Activated CD4-positive, alpha-beta memory T cell treated with anti-CD3 and anti-CD28 coated beads, Interleukin-2, amount 10 ng/mL, durations not matched to agents 7 days and 5 days (primary cell): ENCODE measurements around the gene LONP2. TPM values are rescaled to one million over a fixed set of nuclear protein-coding genes. Genes with fewer than 3 reads are reported as not detected.

ENCODE experiments used
- CTCF ChIA-PET: fragments of 350-600 bp; sonication (Branson Sonifier 250); formaldehyde crosslinking; loops from one replicate; lab custom pipeline; 2021; ENCODE audit warnings: antibody characterized with exemption, inconsistent platforms; lab: Charles Lee
- POLR2A ChIA-PET: fragments of 350-600 bp; sonication (Branson Sonifier 250); formaldehyde crosslinking; loops from one replicate; lab custom pipeline; 2021; ENCODE audit warnings: antibody characterized with exemption; lab: Charles Lee
- DNase-seq: peaks from one replicate; pipeline ENCODE4 v3.0.0-alpha.2; 2020
- H3K27ac Mint-ChIP-seq: one replicate; pipeline ENCODE4 v1.8.0; 2021; ENCODE audit warnings: mild to moderate bottlenecking, mixed read lengths
- H3K27me3 Mint-ChIP-seq: one replicate; pipeline ENCODE4 v1.8.0; 2021; ENCODE audit warnings: mixed read lengths
- H3K36me3 Mint-ChIP-seq: one replicate; pipeline ENCODE4 v1.8.0; 2021; ENCODE audit warnings: low read depth, mixed read lengths
- H3K4me1 Mint-ChIP-seq: one replicate; pipeline ENCODE4 v1.8.0; 2021; ENCODE audit warnings: mixed read lengths
- H3K4me3 Mint-ChIP-seq: one replicate; pipeline ENCODE4 v1.8.0; 2021; ENCODE audit warnings: mild to moderate bottlenecking, mixed read lengths
- H3K9me3 Mint-ChIP-seq: one replicate; pipeline ENCODE4 v1.8.0; 2021; ENCODE audit warnings: mixed read lengths
- total RNA-seq, 2 experiments: library from RNA; stranded (reverse); gene quantifications; one replicate each; pipeline ENCODE4 v1.2.3, GENCODE V29; 2021

LONP2 gene
- total RNA-seq, 2 experiments from 2014 or later = 50.4 to 52.1 TPM

DNA sequence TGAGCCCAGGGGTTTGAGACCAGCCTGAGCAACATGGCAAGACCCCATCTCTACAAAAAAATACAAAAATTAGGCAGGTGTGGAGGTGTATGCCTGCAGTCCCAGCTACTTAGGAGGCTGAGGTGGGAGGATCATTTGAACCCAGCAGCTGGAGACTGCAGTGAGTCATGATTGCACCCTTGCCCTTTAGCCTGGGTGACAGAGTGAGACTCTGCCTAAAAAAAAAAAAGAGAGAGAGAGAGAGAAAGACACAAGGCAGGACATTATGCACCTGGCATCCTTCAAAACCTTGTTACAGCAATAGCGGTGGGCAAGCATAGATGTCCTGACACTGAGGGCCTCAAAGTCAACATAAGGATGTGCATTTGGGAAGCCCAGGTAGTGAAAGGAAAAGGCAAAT, 161.1 kb downstream of the LONP2 start:
- H3K4me1 Mint-ChIP-seq = peaks cover 6% of the 10 kb centered on the region
- no peaks in the 10 kb centered on the region for H3K9me3 Mint-ChIP-seq
- no peaks in the 10 kb centered on the region for H3K36me3 Mint-ChIP-seq
- H3K27me3 Mint-ChIP-seq = peaks cover 6% of the 10 kb centered on the region
- ChIA-PET CTCF (no interaction called here), POLR2A (no interaction called here)
- DNase-seq = no peak
- no peak overlapping the region for H3K4me3 Mint-ChIP-seq
- H3K27ac Mint-ChIP-seq = no peak overlapping the region

DNA sequence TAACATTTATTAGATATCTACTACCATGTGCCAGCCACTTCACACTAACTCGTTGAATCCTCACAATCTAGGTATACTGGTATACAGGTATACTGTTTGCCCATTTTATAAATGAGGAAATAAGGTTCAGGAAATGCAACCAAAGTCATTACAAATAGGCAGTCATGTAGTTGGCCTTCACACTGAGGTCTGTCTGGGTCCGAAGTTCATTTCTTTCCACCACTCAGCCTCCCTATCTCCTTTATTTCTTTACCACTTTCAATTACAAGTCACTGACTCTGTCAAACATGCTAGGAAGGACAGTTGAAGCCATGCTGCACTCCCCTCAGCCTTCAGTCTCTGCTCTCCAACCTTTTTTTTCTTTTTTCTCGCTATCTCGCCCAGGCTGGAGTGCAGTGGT, 161.8 kb downstream of the LONP2 start:
- no peak overlapping the region for H3K4me3 Mint-ChIP-seq
- peaks cover 6% of the 10 kb centered on the region for H3K27me3 Mint-ChIP-seq
- POLR2A ChIA-PET = no interaction called here
- CTCF ChIA-PET = no interaction called here
- H3K4me1 Mint-ChIP-seq = peaks cover 6% of the 10 kb centered on the region
- H3K9me3 Mint-ChIP-seq = no peaks in the 10 kb centered on the region
- H3K27ac Mint-ChIP-seq = no peak overlapping the region
- no peak for DNase-seq
- no peaks in the 10 kb centered on the region for H3K36me3 Mint-ChIP-seq

Other genes starting within 250 kb of the LONP2 start
- gene ABCC12, start 88.3 kb upstream of the LONP2 start, total RNA-seq = not detected
- under 1 TPM in 1 of 2 experiments, not detected in 1; 0.23 TPM for gene ABCC11, start 3.2 kb downstream of the LONP2 start, total RNA-seq
- 10 to 100 TPM; 16.1 to 16.5 TPM for gene SIAH1, start 141.1 kb downstream of the LONP2 start, total RNA-seq